C1 segment of cervical spinal cord (tissue), 14 donors: ENCODE results near the gene BHMT.
"Not testable (repeated sequence)": the region's sequence is repeated elsewhere in the genome, so short reads cannot be mapped to it uniquely, and the experiment has no call there.

Source experiments
- DNase-seq, 14 donors: peaks; one replicate each; lab custom pipeline; 2025; lab: John Stamatoyannopoulos, UW

BHMT gene

GRCh38 chr5:79111960-79112702 is 522 bp downstream of the BHMT start:
- DNase-seq, result no peak

GRCh38 chr5:79112703-79113058 is 1.1 kb downstream of the BHMT start:
- no peak for DNase-seq

GRCh38 chr5:79119486-79119885 is 7.9 kb downstream of the BHMT start:
- DNase-seq, result no peak

GRCh38 chr5:79120221-79120620 is 8.6 kb downstream of the BHMT start:
- DNase-seq, result no peak

DNA sequence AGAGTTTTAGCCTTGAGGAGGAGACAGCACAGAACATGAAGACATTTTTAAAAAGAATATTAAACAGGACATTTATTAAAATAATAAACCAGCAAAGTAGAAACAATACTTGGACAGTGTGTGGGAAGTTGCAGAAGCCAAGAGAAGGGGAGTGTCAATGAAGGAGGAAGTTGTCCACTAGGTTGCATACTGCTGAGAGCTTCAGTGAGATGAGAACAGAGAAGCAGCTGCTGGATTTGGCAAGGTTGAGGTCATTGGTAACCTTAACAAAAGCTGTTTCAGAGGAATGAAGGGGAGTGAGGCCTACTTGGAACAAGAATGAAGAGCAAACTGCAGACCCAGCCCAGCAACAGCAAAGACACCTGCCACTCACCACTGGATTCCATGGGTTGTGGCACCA is 11.4 kb downstream of the BHMT start:
- no peak for DNase-seq

DNA sequence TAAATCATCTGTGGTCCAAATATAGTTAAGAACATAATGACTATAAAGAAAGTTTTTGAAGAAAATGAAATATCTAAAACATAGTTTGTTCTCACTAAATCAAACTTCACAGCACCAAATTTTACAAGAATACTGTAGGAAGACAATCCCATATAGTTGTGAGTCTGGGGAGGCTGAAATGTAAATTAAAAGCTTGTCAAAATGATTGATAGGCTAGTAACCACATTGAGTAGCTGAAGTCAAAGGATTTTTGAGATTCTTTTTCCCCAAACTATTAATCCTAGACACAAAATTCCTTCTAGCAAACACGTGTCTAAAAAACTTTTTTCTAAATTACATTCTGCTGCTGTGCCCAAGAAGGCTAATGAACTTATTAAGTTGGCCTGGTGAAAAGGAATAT is 13.0 kb downstream of the BHMT start:
- no peak for DNase-seq

DNA sequence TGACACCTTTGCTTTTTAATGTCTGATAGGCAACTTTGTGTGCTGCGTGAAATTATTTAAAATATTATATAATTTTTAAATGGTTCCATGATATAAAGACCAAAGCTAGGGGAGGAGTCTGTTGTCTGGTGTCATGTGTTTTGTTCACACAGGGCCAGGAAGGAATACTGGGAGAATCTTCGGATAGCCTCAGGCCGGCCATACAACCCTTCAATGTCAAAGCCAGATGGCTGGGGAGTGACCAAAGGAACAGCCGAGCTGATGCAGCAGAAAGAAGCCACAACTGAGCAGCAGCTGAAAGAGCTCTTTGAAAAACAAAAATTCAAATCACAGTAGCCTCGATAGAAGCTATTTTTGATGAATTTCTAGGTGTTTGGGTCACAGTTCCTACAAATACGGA is 19.2 kb downstream of the BHMT start:
- DNase-seq, result no peak

DNA sequence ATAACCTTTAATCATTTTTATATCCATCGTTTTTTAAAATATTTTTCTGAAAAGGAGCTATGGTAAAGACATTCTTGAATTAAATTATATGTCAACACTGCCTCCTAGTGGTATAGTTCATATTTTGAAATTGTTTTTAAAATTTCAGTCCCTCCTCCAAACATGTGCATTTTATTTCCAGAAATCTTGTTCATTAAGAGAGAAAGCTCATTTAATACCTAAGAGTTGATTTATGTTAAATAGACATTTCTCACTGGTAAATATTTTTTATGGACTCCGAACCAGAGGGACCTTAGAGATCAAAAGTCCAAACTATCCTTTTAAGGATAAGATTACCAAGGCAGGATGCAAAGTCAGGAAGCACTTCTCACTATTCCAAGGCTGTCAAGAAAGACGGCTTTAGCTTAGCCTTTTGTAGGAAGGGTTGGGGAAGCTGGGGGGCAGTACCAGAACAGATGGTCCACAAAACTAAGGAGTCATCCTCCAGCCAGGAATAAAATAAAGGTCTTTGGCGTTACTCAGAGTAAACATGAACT is 21.6 kb downstream of the BHMT start:
- peak in 1 of 14 donors; percentile 43 for DNase-seq

DNA sequence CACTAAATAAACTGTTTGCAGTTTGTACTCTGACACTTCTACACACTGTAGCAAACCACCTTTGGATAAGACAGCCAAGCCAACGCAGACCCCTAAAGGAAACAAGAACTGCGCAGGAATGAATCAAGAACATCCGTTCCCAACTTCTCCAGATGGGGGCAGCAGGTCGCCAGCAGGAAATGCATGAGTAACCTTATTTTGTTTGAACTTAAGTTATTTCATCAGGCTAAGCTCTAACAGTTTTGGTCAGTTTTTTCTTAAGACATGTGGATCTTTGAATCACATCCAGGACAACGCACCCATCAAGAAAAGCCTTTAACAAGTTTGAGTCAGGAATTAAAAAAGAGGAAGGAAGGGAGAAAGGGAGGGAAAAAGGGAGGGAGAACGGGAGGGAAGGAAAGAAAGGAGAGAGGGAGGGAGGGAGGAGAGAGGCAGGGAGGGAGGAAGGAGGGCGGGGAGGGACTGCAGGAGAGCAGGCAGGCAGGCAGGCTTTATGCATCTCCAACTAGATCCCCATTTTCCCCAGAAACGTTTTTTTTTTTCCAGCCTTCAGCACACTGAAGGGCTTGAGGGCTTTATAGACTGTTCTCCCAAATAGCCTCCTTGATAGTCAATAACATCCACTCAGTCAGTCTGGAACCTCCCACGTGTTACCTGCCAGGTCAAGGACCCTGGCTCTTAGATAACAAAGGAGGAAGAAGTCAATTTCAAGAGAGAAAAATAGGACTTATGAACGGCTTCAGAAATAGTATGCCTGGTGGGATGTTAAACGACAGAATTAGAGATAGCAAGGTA is 22.2 kb downstream of the BHMT start:
- peak in 11 of 14 donors; percentile 9 to 46 (median 25) for DNase-seq

DNA sequence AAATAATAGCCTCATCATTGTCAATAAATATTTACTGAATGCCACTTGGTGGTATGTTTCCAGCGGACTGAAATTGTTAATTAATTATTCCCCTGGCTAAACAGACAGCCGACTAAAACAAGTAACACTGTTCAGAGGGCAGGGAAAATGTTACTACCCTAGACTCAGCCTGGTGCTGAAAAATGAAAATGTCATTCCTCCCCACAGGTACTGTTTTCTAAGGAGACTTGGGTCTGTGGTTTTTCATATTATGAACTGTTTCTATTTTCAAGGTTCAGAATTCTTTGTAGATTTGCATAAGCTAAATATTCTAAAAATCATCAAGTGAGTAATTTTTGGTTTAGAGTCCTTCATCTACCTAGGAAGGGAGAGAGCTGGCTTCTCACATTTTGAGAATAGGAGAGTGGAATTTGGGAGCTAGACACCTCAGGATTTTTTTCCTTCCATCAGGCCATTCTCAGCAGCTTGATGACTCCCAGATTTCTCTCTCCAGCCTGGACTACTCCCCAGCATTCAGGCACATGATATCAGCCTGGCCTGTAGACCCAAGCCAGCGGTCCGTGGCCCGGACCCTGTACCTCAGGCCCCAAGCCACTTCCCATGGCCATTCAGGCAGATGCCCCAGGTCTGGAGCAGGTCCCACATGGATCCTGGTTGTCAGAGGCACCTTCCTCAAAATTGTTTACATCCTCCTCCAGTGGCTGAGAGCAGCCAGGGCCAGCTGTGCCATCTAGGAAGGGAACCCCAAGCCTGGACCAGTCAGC is 24.4 kb downstream of the BHMT start:
- no peak for DNase-seq

DNA sequence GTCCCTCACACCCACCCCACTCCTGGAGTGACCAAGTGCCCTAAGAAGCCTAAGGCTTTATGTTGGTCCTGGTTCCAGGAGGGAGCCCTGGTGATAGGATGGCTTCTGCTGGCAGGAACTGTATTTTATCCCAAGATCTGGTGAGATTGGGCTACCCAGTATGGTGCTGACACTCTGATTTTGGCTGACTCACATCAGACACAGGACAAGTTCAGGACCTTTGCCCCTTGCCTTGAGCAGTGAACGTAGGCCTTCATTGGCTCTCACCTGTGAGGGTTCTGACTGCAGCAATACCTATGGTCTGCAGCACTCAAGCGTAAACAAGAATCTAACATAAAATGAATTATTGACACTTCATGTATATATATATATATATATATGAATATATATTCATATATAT is 25.0 kb downstream of the BHMT start:
- no peak for DNase-seq

- no peak for DNase-seq
Observed at GRCh38 chr5:79140553-79140952, 28.9 kb downstream of the BHMT start.

DNA sequence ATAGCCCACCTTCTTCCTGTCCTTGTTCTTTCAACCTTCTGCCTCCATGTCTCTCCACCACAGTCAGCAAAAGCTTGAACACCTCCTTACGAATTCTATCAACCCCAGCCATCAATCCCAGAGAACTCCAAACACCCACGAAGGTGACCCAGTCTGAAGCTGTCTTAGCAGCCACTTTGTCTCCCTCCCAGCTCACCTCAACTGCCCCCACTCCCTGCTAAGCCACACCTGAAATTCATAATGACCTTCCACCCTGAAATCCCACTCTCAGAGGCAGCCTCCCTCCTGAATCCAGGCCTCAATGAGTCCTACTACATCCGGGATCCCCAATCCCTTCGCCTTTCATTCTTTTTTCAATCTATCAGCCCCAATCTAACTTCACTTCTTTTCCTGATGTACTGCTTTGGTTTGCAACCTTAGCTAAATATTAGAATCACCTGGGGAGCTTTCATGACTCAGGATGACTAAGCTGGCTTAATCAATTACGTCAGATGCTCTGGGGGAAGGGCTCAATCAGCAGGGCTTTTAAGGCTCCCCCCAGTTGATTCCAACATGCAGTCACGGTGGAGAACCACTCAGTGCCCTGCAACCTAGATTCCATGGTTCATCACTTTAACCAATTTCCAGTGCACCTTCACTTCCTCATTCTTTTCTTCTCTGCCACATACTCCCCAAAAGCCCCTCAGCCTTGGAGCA is 32.2 kb downstream of the BHMT start:
- no peak for DNase-seq

DNA sequence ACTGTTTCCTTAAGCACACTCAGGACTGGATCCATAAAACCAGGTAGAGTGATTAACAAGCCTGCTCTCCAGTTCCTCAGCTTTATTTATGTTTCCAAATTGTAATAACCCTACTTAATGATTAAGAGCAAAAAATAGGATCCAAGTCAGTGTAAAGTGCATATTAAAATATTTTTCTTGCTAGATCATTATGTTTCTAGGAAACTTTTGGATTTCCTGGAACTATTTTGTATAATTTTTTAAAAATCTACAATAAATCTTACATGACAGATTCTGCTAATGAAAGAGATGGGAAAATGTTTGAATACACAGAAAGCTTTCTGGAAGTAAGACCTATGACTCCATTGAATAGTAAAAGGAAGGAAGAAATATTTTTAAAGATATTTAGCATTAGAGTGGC is 35.5 kb downstream of the BHMT start:
- no peak for DNase-seq

GRCh38 chr5:79149433-79149832 is 37.8 kb downstream of the BHMT start:
- DNase-seq, result no peak

DNA sequence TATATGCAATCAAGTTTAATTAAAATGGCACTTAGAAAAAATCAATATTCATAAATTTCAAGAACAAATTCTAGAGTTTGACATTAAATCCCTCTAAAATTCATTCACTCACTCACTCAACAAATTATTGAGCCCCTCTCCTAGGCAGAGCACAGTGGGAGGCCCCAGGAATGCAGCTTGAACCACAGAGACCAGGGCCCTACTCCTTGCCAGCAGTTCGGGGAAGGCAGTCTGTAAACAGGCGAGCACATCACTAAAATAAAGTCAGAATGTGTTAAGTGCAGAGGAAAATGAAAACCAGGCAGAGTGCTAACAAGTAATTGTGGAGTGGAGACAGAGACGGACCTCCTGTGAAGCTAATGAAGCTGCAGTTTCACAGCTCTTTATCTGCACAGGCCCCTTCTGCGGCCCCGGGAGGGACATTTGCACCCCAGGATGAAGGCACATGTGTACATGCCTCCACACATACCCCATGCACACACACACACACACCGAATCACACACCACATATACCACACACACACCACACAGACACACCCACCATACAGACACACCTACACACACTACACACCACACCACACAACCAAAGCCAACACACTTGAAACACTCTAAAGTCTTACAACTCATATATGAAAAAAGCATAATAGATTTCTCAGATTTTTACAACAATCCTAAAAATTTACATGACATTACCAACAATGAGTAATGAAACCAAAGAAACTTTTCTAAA is 40.5 kb downstream of the BHMT start:
- no peak for DNase-seq

GRCh38 chr5:79157305-79157704 is 45.7 kb downstream of the BHMT start:
- DNase-seq, result no peak

GRCh38 chr5:79161647-79162046 is 50.0 kb downstream of the BHMT start:
- DNase-seq, result not testable (repeated sequence)

- no peak for DNase-seq
Observed at GRCh38 chr5:79168031-79168430, 56.4 kb downstream of the BHMT start.

DNA sequence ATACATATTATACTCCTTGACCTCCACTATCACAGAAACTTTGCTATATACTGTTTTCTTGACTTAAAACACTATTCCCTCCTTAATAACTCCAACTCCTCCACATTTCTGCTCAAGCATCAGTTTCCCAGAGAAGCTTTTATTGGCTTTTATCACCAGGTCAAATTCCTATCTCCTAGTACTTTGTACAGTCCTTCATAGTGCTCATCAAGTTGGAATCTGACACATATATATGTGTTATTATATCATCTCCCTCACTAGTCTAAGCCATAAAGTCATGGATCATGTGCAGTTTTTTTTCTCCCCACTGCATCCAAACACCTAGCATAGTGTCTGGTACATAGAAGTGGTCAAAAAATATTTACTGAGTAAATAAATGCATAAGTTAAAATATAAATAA is 59.1 kb downstream of the BHMT start:
- DNase-seq, result no peak
